Breast epithelium (tissue), 4 donors: Measurements from ENCODE around the gene PASK. TPM values are rescaled to one million over a fixed set of nuclear protein-coding genes. Genes with fewer than 3 reads are reported as not detected.

ENCODE experiments used
- DNase-seq, 2 donors: peaks; one replicate each; pipeline ENCODE4 v3.0.0-alpha.2; 2019; ENCODE audit warnings: low spot score in 2 of 2
- H3K27ac ChIP-seq, 2 donors: fragments of 200-600 bp; sonication (generic) in 1 of 2; one replicate each; pipeline ENCODE4 v1.5.1; 2016 to 2019; ENCODE audit warnings: mild to moderate bottlenecking in 1 of 2
- H3K27me3 ChIP-seq, 2 donors: fragments of 200-600 bp; sonication (generic) in 1 of 2; one replicate each; pipeline versions ENCODE4 v1.5.1 to v1.6.0; 2017 to 2019; ENCODE audit warnings: control low read depth in 1 of 2, mild to moderate bottlenecking in 1 of 2
- H3K36me3 ChIP-seq: fragments of 200-600 bp; one replicate; pipeline ENCODE4 v1.5.1; 2019
- H3K4me1 ChIP-seq, 2 donors: fragments of 200-600 bp; sonication (generic); one replicate each; pipeline ENCODE4 v1.5.1; 2016 to 2019; ENCODE audit warnings: control low read depth in 1 of 2
- H3K4me3 ChIP-seq, 3 donors: fragments of 200-600 bp; sonication (generic); 1 replicate in 2 of 3; 2 replicates in 1 of 3; pipeline ENCODE4 v1.5.1; 2016 to 2019; ENCODE audit warnings: mild to moderate bottlenecking in 3 of 3, moderate library complexity in 2 of 3
- H3K9me3 ChIP-seq, 2 donors: fragments of 200-600 bp; sonication (generic) in 1 of 2; one replicate each; pipeline ENCODE4 v1.5.1; 2016 to 2019; ENCODE audit warnings: control low read depth in 1 of 2
- CTCF ChIP-seq, 3 donors: fragments of 450-650 bp; IDR thresholded peaks; one replicate each; pipeline ENCODE4 v1.5.1; 2016 to 2017; ENCODE audit warnings: antibody characterized with exemption in 3 of 3, mild to moderate bottlenecking in 3 of 3, moderate library complexity in 3 of 3
- POLR2A ChIP-seq: fragments of 450-650 bp; IDR thresholded peaks from one replicate; pipeline ENCODE4 v1.6.1; 2016; ENCODE audit warnings: antibody characterized with exemption, mild to moderate bottlenecking, moderate library complexity
- POLR2AphosphoS5 ChIP-seq, 3 donors: sonication (generic); formaldehyde crosslinking; IDR thresholded peaks; one replicate each; pipeline ENCODE4 v1.6.1; 2017; ENCODE audit warnings: antibody characterized with exemption in 3 of 3
- intact Hi-C: fragments of 100-400 bp; cut with DNase I; formaldehyde crosslinking; loops from one replicate; pipeline ENCODE4 v1.15.1; 2023; ENCODE audit warnings: low total_unique reads
- total RNA-seq, 3 donors: library from RNA; depleted of rRNA; stranded (reverse); fragments of >200 nt; gene quantifications; one replicate each; pipeline ENCODE4 v1.1.0, GENCODE V29; 2016

Gene PASK
- total RNA-seq, 3 donors from 2014 or later = 4.3 to 7.3 (median 6.6) TPM

GRCh38 chr2:241163601-241164118 lies 14.4 kb upstream of the PASK start:
- intact Hi-C loops = no loop called here
- TF ChIP-seq POLR2A = no peak
- no peak for TF ChIP-seq CTCF (IDR thresholded peaks at IDR 0.05)
- TF ChIP-seq POLR2AphosphoS5 (IDR thresholded peaks at IDR 0.05) = no peak
- Histone ChIP-seq H3K4me3 (no peak overlapping the region), H3K4me1 (peaks cover 0 to 11% of the 10 kb centered on the region in 2 donors), H3K27ac (no peak overlapping the region), H3K9me3 (no peaks in the 10 kb centered on the region), H3K27me3 (no peaks in the 10 kb centered on the region), H3K36me3 (peaks cover 9% of the 10 kb centered on the region)
- DNase-seq = no peak

- DNase-seq = peak in 1 of 2 donors; percentile 57
- no peak overlapping the region for H3K4me3 ChIP-seq
- no peaks in the 10 kb centered on the region for H3K9me3 ChIP-seq
- no peaks in the 10 kb centered on the region for H3K27me3 ChIP-seq
- intact Hi-C loops = no loop called here
- TF ChIP-seq POLR2AphosphoS5 (IDR thresholded peaks at IDR 0.05) (peak in 2 of 3 donors; percentile 38 to 57), POLR2A (no peak)
- peak overlapping the region; percentile 38 to 81 for H3K27ac ChIP-seq
- H3K36me3 ChIP-seq = peaks cover 7% of the 10 kb centered on the region
- H3K4me1 ChIP-seq = peaks cover 0 to 11% of the 10 kb centered on the region in 2 donors
Measured at GRCh38 chr2:241161646-241162281, 12.5 kb upstream of the PASK start.

GRCh38 chr2:241160318-241160717 lies 11.0 kb upstream of the PASK start:
- no peak overlapping the region for H3K27ac ChIP-seq
- H3K36me3 ChIP-seq = no peaks in the 10 kb centered on the region
- intact Hi-C loops = no loop called here
- no peak overlapping the region for H3K4me3 ChIP-seq
- H3K4me1 ChIP-seq = peaks cover 0 to 11% of the 10 kb centered on the region in 2 donors
- no peak for TF ChIP-seq POLR2A
- no peak for TF ChIP-seq POLR2AphosphoS5 (IDR thresholded peaks at IDR 0.05)
- TF ChIP-seq CTCF (IDR thresholded peaks at IDR 0.05) = no peak
- DNase-seq = no peak
- no peaks in the 10 kb centered on the region for H3K27me3 ChIP-seq
- H3K9me3 ChIP-seq = no peaks in the 10 kb centered on the region

- Histone ChIP-seq H3K36me3 (no peaks in the 10 kb centered on the region), H3K27me3 (no peaks in the 10 kb centered on the region), H3K9me3 (no peaks in the 10 kb centered on the region), H3K4me3 (no peak overlapping the region), H3K27ac (no peak overlapping the region), H3K4me1 (peaks cover 0 to 11% of the 10 kb centered on the region in 2 donors)
- no peak for DNase-seq
- intact Hi-C loops = no loop called here
- TF ChIP-seq POLR2AphosphoS5 (IDR thresholded peaks at IDR 0.05) = no peak
- no peak for TF ChIP-seq CTCF (IDR thresholded peaks at IDR 0.05)
- TF ChIP-seq POLR2A = no peak
Measured at GRCh38 chr2:241159116-241159515, 9.8 kb upstream of the PASK start.

- no peaks in the 10 kb centered on the region for H3K9me3 ChIP-seq
- no peaks in the 10 kb centered on the region for H3K36me3 ChIP-seq
- peaks cover 0 to 11% of the 10 kb centered on the region in 2 donors for H3K4me1 ChIP-seq
- H3K27ac ChIP-seq = no peak overlapping the region
- H3K27me3 ChIP-seq = no peaks in the 10 kb centered on the region
- TF ChIP-seq CTCF (IDR thresholded peaks at IDR 0.05) = no peak
- no peak for TF ChIP-seq POLR2AphosphoS5 (IDR thresholded peaks at IDR 0.05)
- TF ChIP-seq POLR2A = no peak
- intact Hi-C loops = no loop called here
- no peak for DNase-seq
- H3K4me3 ChIP-seq = no peak overlapping the region
Measured at GRCh38 chr2:241158546-241158900, 9.3 kb upstream of the PASK start.
